Endodermal cell (in vitro differentiated cells): Measurements from ENCODE around the gene GPR160. TPM values are rescaled to one million over a fixed set of nuclear protein-coding genes. Genes with fewer than 3 reads are reported as not detected.

ENCODE experiments used
- DNase-seq: peaks from one replicate; pipeline ENCODE4 v3.0.0-alpha.2; 2017
- H3K27ac ChIP-seq: 2 replicates; pipeline ENCODE4 v1.5.1; 2013; ENCODE audit warnings: mild to moderate bottlenecking, low read depth, low read length, moderate library complexity
- H3K27me3 ChIP-seq: 2 replicates; pipeline ENCODE4 v1.6.1; 2013; ENCODE audit warnings: mild to moderate bottlenecking, low read length, moderate library complexity; ENCODE audit not compliant: insufficient read depth, control insufficient read depth, poor library complexity, severe bottlenecking
- H3K36me3 ChIP-seq: 2 replicates; pipeline ENCODE4 v1.7.0; 2013; ENCODE audit warnings: mild to moderate bottlenecking, low read length, moderate library complexity; ENCODE audit not compliant: control insufficient read depth, insufficient read depth
- H3K4me1 ChIP-seq: one replicate; pipeline ENCODE4 v1.7.0; 2013; ENCODE audit warnings: low read length; ENCODE audit not compliant: control insufficient read depth, insufficient read depth
- H3K4me3 ChIP-seq: 2 replicates; pipeline ENCODE4 v1.5.1; 2013; ENCODE audit warnings: mild to moderate bottlenecking, low read length, moderate library complexity
- H3K9ac ChIP-seq: 2 replicates; pipeline ENCODE4 v1.6.1; 2013; ENCODE audit warnings: mild to moderate bottlenecking, low read length, moderate library complexity; ENCODE audit not compliant: poor library complexity, severe bottlenecking; ENCODE audit errors: extremely low read depth
- H3K9me3 ChIP-seq: 2 replicates; pipeline ENCODE4 v1.6.1; 2013; ENCODE audit warnings: mild to moderate bottlenecking, low read length, moderate library complexity; ENCODE audit not compliant: control insufficient read depth
- H3K27ac Mint-ChIP-seq: 2 replicates; pipeline ENCODE4 v1.8.0; 2020; ENCODE audit warnings: mixed read lengths
- H3K27me3 Mint-ChIP-seq: 2 replicates; pipeline ENCODE4 v1.8.0; 2021; ENCODE audit warnings: mild to moderate bottlenecking, mixed read lengths; ENCODE audit not compliant: insufficient read depth
- H3K36me3 Mint-ChIP-seq: 2 replicates; pipeline ENCODE4 v1.8.0; 2020; ENCODE audit warnings: low read depth, mixed read lengths
- H3K4me1 Mint-ChIP-seq: 2 replicates; pipeline ENCODE4 v1.8.0; 2020; ENCODE audit warnings: mixed read lengths
- H3K4me3 Mint-ChIP-seq: 2 replicates; pipeline ENCODE4 v1.8.0; 2020; ENCODE audit warnings: mild to moderate bottlenecking, moderate library complexity, mixed read lengths
- H3K9me3 Mint-ChIP-seq: 2 replicates; pipeline ENCODE4 v1.8.0; 2020; ENCODE audit warnings: mild to moderate bottlenecking, mixed read lengths
- CTCF ChIP-seq: fragments of 200-600 bp; sonication (generic); conservative IDR thresholded peaks from 2 replicates; pipeline ENCODE4 v1.5.0; 2021; ENCODE audit warnings: antibody characterized with exemption, mild to moderate bottlenecking
- WGBS, 2 experiments: methylation state at CpG; one replicate each; pipeline versions ENCODE4 v1.1.5 to v1.1.7; 2013; ENCODE audit warnings: missing lambda C conversion rate in 2 of 2, mixed read lengths in 1 of 2; ENCODE audit not compliant: insufficient coverage in 1 of 2, insufficient read length in 1 of 2; 5-methylcytosine and 5-hydroxymethylcytosine counted together
- total RNA-seq, 2 donors: library from RNA; stranded (reverse); fragmentation: NEBNext Ultra II Directional in 1 of 2; extraction: Animal tissue kit (Norgen Biotek cat#: 25700) in 1 of 2; gene quantifications; 2 replicates in 1 of 2; 3 replicates in 1 of 2; pipeline ENCODE4 v1.2.1, GENCODE V29; 2021

Gene GPR160
- total RNA-seq, 2 donors from 2014 or later, result 6.9 to 8.6 TPM

- peaks cover 51% of the 10 kb centered on the region for H3K36me3 ChIP-seq
- H3K27me3 ChIP-seq, result no peaks in the 10 kb centered on the region
- no peak for DNase-seq
- Mint-ChIP-seq H3K27me3 (no peaks in the 10 kb centered on the region), H3K4me1 (no peaks in the 10 kb centered on the region), H3K9me3 (no peaks in the 10 kb centered on the region), H3K36me3 (peaks cover 22% of the 10 kb centered on the region), H3K27ac (no peak overlapping the region), H3K4me3 (no peak overlapping the region)
- H3K4me3 ChIP-seq, result no peak overlapping the region
- H3K27ac ChIP-seq, result no peak overlapping the region
- H3K4me1 ChIP-seq, result no peaks in the 10 kb centered on the region
- H3K9me3 ChIP-seq, result no peaks in the 10 kb centered on the region
- no peak for TF ChIP-seq CTCF
- 92% methylated on average over 3 of the region's 3 CpGs; no CpG with 5 or more reads in 1 of the 2 experiments for WGBS, 2 experiments
- H3K9ac ChIP-seq, result no peak overlapping the region
Measured at GRCh38 chr3:170096342-170096741, 58.5 kb downstream of the GPR160 start.

- no peak for DNase-seq
- no peaks in the 10 kb centered on the region for H3K4me1 ChIP-seq
- WGBS, 2 experiments, result 46% methylated on average over 1 of the region's 1 CpG; no CpG with 5 or more reads in 1 of the 2 experiments
- Mint-ChIP-seq H3K4me3 (no peak overlapping the region), H3K27ac (no peak overlapping the region), H3K9me3 (no peaks in the 10 kb centered on the region), H3K4me1 (no peaks in the 10 kb centered on the region), H3K36me3 (peaks cover 24% of the 10 kb centered on the region), H3K27me3 (no peaks in the 10 kb centered on the region)
- no peaks in the 10 kb centered on the region for H3K27me3 ChIP-seq
- H3K9ac ChIP-seq, result no peak overlapping the region
- H3K36me3 ChIP-seq, result peaks cover 58% of the 10 kb centered on the region
- H3K27ac ChIP-seq, result no peak overlapping the region
- H3K4me3 ChIP-seq, result no peak overlapping the region
- H3K9me3 ChIP-seq, result no peaks in the 10 kb centered on the region
- no peak for TF ChIP-seq CTCF
Measured at GRCh38 chr3:170098753-170099152, 61.0 kb downstream of the GPR160 start.

GRCh38 chr3:170100944-170101343 is 63.1 kb downstream of the GPR160 start:
- WGBS, 2 experiments, result 98 to 100% methylated on average over 1 of the region's 1 CpG
- no peaks in the 10 kb centered on the region for H3K9me3 ChIP-seq
- Mint-ChIP-seq H3K27ac (no peak overlapping the region), H3K27me3 (no peaks in the 10 kb centered on the region), H3K4me1 (no peaks in the 10 kb centered on the region), H3K4me3 (no peak overlapping the region), H3K36me3 (peaks cover 17% of the 10 kb centered on the region), H3K9me3 (no peaks in the 10 kb centered on the region)
- peaks cover 46% of the 10 kb centered on the region for H3K36me3 ChIP-seq
- no peaks in the 10 kb centered on the region for H3K27me3 ChIP-seq
- H3K27ac ChIP-seq, result no peak overlapping the region
- TF ChIP-seq CTCF, result no peak
- H3K4me3 ChIP-seq, result no peak overlapping the region
- no peak overlapping the region for H3K9ac ChIP-seq
- DNase-seq, result no peak
- no peaks in the 10 kb centered on the region for H3K4me1 ChIP-seq
